ENCODE data around the gene DDX1. TPM values are rescaled to one million over a fixed set of nuclear protein-coding genes. Genes with fewer than 3 reads are reported as not detected.

The DDX1 gene
- polyA plus RNA-seq, 1 donor (not counting 4 experiments of a cell fraction or from before 2014, with no cell fraction given), result 140 TPM

DNA sequence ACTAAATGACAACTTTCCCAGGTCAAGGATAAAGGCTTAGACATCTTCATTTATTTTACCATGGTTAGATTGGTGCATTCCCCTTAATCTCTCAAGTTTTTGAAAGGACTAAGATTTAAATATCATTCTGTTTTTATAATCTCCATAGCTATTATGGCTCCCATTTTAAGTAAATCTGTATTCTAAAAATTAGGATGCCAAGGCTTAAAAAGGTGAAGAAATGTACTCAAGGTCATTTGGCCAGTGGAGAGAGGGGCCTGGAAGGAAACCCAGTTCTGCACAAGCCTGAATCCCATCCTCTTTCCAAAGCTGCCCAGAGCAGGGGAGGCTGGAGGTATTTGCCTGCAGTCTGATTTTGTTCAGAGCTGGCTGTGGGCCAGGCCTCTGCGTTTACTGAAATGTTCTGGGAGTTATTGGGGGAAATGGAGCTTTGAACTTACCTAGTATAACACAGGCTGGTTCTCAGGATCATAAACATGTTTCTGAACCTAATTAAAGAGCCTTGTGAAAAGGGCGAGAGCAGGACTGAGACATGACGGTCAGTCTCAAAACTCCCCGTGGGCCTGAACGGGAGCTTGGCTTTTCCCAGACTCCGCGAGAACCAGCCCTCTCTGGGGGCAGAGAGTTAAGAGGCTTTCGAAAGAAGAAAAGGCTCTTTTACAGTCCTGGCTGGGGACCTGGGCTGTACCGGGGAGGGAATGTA lies 85.6 kb downstream of the DDX1 start:
- H3K27me3 ChIP-seq (ENCODE audit: control insufficient read depth, extremely low read depth, insufficient read depth, low read length), result no peaks in the 10 kb centered on the region
- H3K4me2 ChIP-seq (ENCODE audit: control insufficient read depth, extremely low read depth, insufficient read depth, low read depth, low read length), result no peak overlapping the region
- no peak overlapping the region for H3K9ac ChIP-seq (ENCODE audit: control insufficient read depth, extremely low read depth, insufficient read depth, low read length)
- FAIRE-seq, result no peak
- no peaks in the 10 kb centered on the region for H3K79me2 ChIP-seq (ENCODE audit: control insufficient read depth, insufficient read depth, low read length)
- H3K4me1 ChIP-seq (ENCODE audit: control insufficient read depth, extremely low read depth, insufficient read depth, low read length), result peaks cover 25% of the 10 kb centered on the region
- no peak overlapping the region for H3K27ac ChIP-seq (ENCODE audit: control insufficient read depth, insufficient read depth, low read length)
- H4K20me1 ChIP-seq (ENCODE audit: control insufficient read depth, extremely low read depth, insufficient read depth, low read length), result no peaks in the 10 kb centered on the region
- no peak for DNase-seq (ENCODE audit: low read depth, low spot score)
- H2AFZ ChIP-seq (ENCODE audit: control insufficient read depth, low read length), result no peak overlapping the region
- H3K36me3 ChIP-seq (ENCODE audit: control insufficient read depth in 2 of 2, extremely low read depth in 1 of 2, insufficient read depth in 2 of 2, low read length in 2 of 2), result no peaks in the 10 kb centered on the region
- H3K9me1 ChIP-seq (ENCODE audit: control insufficient read depth, extremely low read depth, insufficient read depth, low read length), result no peaks in the 10 kb centered on the region
- H3K4me3 ChIP-seq (ENCODE audit: control insufficient read depth in 2 of 3, extremely low read depth in 1 of 3, insufficient read depth in 2 of 3, low read depth in 1 of 3, low read length in 3 of 3), result no peak overlapping the region
- no peaks in the 10 kb centered on the region for H3K9me3 ChIP-seq (ENCODE audit: control insufficient read depth, low read depth, low read length)
- dilution Hi-C loops (cut with MboI; ENCODE audit: extremely low pct_ligation_motif_present, low sequenced_read_pairs), result no loop called here
- TF ChIP-seq EZH2 (IDR thresholded peaks at IDR 0.05; ENCODE audit: low read length), result no peak
- TF ChIP-seq, protein P1, sequence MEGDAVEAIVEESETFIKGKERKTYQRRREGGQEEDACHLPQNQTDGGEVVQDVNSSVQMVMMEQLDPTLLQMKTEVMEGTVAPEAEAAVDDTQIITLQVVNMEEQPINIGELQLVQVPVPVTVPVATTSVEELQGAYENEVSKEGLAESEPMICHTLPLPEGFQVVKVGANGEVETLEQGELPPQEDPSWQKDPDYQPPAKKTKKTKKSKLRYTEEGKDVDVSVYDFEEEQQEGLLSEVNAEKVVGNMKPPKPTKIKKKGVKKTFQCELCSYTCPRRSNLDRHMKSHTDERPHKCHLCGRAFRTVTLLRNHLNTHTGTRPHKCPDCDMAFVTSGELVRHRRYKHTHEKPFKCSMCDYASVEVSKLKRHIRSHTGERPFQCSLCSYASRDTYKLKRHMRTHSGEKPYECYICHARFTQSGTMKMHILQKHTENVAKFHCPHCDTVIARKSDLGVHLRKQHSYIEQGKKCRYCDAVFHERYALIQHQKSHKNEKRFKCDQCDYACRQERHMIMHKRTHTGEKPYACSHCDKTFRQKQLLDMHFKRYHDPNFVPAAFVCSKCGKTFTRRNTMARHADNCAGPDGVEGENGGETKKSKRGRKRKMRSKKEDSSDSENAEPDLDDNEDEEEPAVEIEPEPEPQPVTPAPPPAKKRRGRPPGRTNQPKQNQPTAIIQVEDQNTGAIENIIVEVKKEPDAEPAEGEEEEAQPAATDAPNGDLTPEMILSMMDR (optimal IDR thresholded peaks at IDR 0.05 in 1 of 3, IDR thresholded peaks at IDR 0.05 in 1 of 3, conservative IDR thresholded peaks at IDR 0.05 in 1 of 3; ENCODE audit: extremely low read depth in 1 of 3, insufficient read depth in 2 of 3, low read length in 3 of 3), result no peak

DNA sequence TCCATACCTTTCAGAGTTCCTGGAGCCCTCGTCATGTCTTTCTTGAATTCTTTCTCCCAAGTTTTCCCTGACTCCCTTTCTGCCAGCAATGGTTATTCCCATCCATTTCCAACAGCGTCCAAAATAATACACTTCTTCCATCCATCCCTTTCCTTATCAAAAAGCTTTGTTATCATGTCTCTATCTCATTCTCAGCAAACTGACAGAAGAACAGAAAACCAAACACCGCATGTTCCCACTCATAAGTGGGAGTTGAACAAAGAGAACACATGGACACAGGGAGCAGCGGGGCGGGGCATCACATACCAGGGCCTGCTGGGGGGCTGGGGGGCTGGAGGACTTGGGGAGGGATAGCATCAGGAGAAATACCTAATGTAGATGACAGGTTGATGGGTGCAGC lies 86.7 kb downstream of the DDX1 start:
- no peak overlapping the region for H3K27ac ChIP-seq (ENCODE audit: control insufficient read depth, insufficient read depth, low read length)
- no peaks in the 10 kb centered on the region for H3K9me3 ChIP-seq (ENCODE audit: control insufficient read depth, low read depth, low read length)
- peaks cover 25% of the 10 kb centered on the region for H3K4me1 ChIP-seq (ENCODE audit: control insufficient read depth, extremely low read depth, insufficient read depth, low read length)
- FAIRE-seq, result no peak
- H4K20me1 ChIP-seq (ENCODE audit: control insufficient read depth, extremely low read depth, insufficient read depth, low read length), result no peaks in the 10 kb centered on the region
- H3K36me3 ChIP-seq (ENCODE audit: control insufficient read depth in 2 of 2, extremely low read depth in 1 of 2, insufficient read depth in 2 of 2, low read length in 2 of 2), result no peaks in the 10 kb centered on the region
- H3K9me1 ChIP-seq (ENCODE audit: control insufficient read depth, extremely low read depth, insufficient read depth, low read length), result no peaks in the 10 kb centered on the region
- no peak overlapping the region for H3K4me3 ChIP-seq (ENCODE audit: control insufficient read depth in 2 of 3, extremely low read depth in 1 of 3, insufficient read depth in 2 of 3, low read depth in 1 of 3, low read length in 3 of 3)
- TF ChIP-seq, protein P1 (optimal IDR thresholded peaks at IDR 0.05 in 1 of 3, IDR thresholded peaks at IDR 0.05 in 1 of 3, conservative IDR thresholded peaks at IDR 0.05 in 1 of 3; ENCODE audit: extremely low read depth in 1 of 3, insufficient read depth in 2 of 3, low read length in 3 of 3), result no peak
- TF ChIP-seq EZH2 (IDR thresholded peaks at IDR 0.05; ENCODE audit: low read length), result no peak
- no peak overlapping the region for H3K9ac ChIP-seq (ENCODE audit: control insufficient read depth, extremely low read depth, insufficient read depth, low read length)
- no peak overlapping the region for H3K4me2 ChIP-seq (ENCODE audit: control insufficient read depth, extremely low read depth, insufficient read depth, low read depth, low read length)
- DNase-seq (ENCODE audit: low read depth, low spot score), result no peak
- no peak overlapping the region for H2AFZ ChIP-seq (ENCODE audit: control insufficient read depth, low read length)
- no peaks in the 10 kb centered on the region for H3K79me2 ChIP-seq (ENCODE audit: control insufficient read depth, insufficient read depth, low read length)
- dilution Hi-C loops (cut with MboI; ENCODE audit: extremely low pct_ligation_motif_present, low sequenced_read_pairs), result no loop called here
- no peaks in the 10 kb centered on the region for H3K27me3 ChIP-seq (ENCODE audit: control insufficient read depth, extremely low read depth, insufficient read depth, low read length)

Measured in keratinocyte (primary cell).